Psoas muscle (tissue), 8 donors: Measurements from ENCODE around the gene KCNC4. TPM values are rescaled to one million over a fixed set of nuclear protein-coding genes. Genes with fewer than 3 reads are reported as not detected.

Experiments
- ATAC-seq, 4 donors: fragments of 200-7000 bp; cut with Tn5 transposase; one replicate each; pipeline ENCODE4 v1.9.1; 2020; ENCODE audit warnings: moderate library complexity in 3 of 4, mild to moderate bottlenecking in 2 of 4
- DNase-seq, 2 donors: peaks; one replicate each; pipeline ENCODE4 v3.0.0-alpha.2; 2020
- H3K27ac ChIP-seq: fragments of 200-600 bp; one replicate; pipeline ENCODE4 v1.8.0; 2022
- H3K27me3 ChIP-seq, 3 donors: fragments of 200-600 bp in 1 of 3; one replicate each; pipeline versions ENCODE4 v1.6.1 to v1.8.0; 2013 to 2022; ENCODE audit warnings: low read length in 2 of 3, mild to moderate bottlenecking in 2 of 3, moderate library complexity in 1 of 3; ENCODE audit not compliant: insufficient read depth in 3 of 3
- H3K36me3 ChIP-seq, 2 donors: fragments of 200-600 bp in 1 of 2; one replicate each; pipeline versions ENCODE4 v1.6.1 to v1.8.0; 2013 to 2022; ENCODE audit warnings: low read depth in 1 of 2, mild to moderate bottlenecking in 1 of 2, moderate library complexity in 1 of 2; ENCODE audit not compliant: insufficient read depth in 1 of 2
- H3K4me1 ChIP-seq: fragments of 200-600 bp; one replicate; pipeline ENCODE4 v1.8.0; 2022
- H3K4me3 ChIP-seq: fragments of 200-600 bp; one replicate; pipeline ENCODE4 v1.8.0; 2022; ENCODE audit warnings: mild to moderate bottlenecking
- H3K9me3 ChIP-seq: fragments of 200-600 bp; one replicate; pipeline ENCODE4 v1.8.0; 2022
- WGBS, 3 donors: extraction: QIAGEN DNeasy Blood & Tissue Kit; methylation state at CpG; one replicate each; pipeline versions ENCODE4 v1.1.6 to v1.1.7; 2013; 5-methylcytosine and 5-hydroxymethylcytosine counted together
- intact Hi-C, 2 donors: fragments of 100-400 bp; cut with DNase I; formaldehyde crosslinking; loops; one replicate each; pipeline versions ENCODE4 v1.11.0 to v1.14.2; 2022
- polyA plus RNA-seq, 3 donors: library from polyadenylated mRNA; stranded (reverse); fragments of 200-250 nt; gene quantifications; one replicate each; pipeline ENCODE4 v1.2.3, GENCODE V29; 2013
- total RNA-seq, 4 donors: library from RNA; stranded (reverse); fragmentation: NEBNext Ultra II Directional in 2 of 4; extraction: Animal tissue kit (Norgen Biotek cat#: 25700) in 2 of 4; gene quantifications; one replicate each; pipeline versions ENCODE4 v1.2.1 to v1.2.4, GENCODE V29; 2021 to 2023
- TF ChIP-seq, protein P1 (sequence below): fragments of 200-600 bp; IDR thresholded peaks from one replicate; pipeline ENCODE4 v1.8.0; 2022; ENCODE audit warnings: antibody characterized with exemption
- donor health status: healthy with polysubstance abuse.
- donor health status: DM: no; HTN: no; CAD: no; lungs with moderate emphysema.
- donor health status: Bipolar disorder and iron deficiency.
- donor health status: healthy.
- donor health status: DM: yes; HTN: yes; CAD: no.
- donor health status: DM: no; HTN: no; CAD: no.
- donor health status: DM: no; HTN: no; CAD: no.
- donor health status: DM: yes; HTN: yes; CAD: no.

The KCNC4 gene
- total and polyA plus RNA-seq, 7 donors: 2.4 to 14.5 (median 5.9) TPM

DNA sequence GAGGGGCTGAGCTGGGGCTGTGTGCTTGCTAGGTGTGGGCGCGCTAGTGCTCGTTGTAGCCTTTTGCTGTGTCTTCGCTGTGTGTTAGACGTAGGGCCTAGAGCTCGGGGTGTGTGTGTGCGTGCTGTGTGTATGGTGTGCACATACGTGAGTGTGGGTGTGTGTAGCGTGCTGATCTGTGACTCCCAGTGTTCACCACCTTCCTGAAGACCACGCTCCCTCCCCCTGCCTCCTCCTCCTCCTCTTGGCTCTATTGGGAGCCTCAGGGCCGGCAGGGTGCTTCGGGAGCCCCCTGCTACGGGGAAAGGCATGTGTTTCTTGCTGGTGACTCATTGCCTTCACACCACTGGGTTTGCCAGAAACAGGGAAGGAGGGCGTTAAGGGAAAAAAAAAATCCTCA lies 9.4 kb upstream of the KCNC4 start:
- no peak overlapping the region for H3K4me3 ChIP-seq
- no peaks in the 10 kb centered on the region for H3K4me1 ChIP-seq
- TF ChIP-seq, protein P1, sequence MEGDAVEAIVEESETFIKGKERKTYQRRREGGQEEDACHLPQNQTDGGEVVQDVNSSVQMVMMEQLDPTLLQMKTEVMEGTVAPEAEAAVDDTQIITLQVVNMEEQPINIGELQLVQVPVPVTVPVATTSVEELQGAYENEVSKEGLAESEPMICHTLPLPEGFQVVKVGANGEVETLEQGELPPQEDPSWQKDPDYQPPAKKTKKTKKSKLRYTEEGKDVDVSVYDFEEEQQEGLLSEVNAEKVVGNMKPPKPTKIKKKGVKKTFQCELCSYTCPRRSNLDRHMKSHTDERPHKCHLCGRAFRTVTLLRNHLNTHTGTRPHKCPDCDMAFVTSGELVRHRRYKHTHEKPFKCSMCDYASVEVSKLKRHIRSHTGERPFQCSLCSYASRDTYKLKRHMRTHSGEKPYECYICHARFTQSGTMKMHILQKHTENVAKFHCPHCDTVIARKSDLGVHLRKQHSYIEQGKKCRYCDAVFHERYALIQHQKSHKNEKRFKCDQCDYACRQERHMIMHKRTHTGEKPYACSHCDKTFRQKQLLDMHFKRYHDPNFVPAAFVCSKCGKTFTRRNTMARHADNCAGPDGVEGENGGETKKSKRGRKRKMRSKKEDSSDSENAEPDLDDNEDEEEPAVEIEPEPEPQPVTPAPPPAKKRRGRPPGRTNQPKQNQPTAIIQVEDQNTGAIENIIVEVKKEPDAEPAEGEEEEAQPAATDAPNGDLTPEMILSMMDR: no peak
- no peaks in the 10 kb centered on the region for H3K9me3 ChIP-seq
- no peak for ATAC-seq
- DNase-seq: no peak
- H3K27ac ChIP-seq: no peak overlapping the region
- intact Hi-C loops: loop anchor here in 1 of 2 donors (10.0 kb wide), 1 partner anchor 294 kb away; no protein-coding TSS in a partner anchor
- 64 to 71% (median 68%) methylated on average over 14 of the region's 14 CpGs for WGBS, 3 donors
- H3K36me3 ChIP-seq: no peaks in the 10 kb centered on the region
- H3K27me3 ChIP-seq: no peaks in the 10 kb centered on the region

DNA sequence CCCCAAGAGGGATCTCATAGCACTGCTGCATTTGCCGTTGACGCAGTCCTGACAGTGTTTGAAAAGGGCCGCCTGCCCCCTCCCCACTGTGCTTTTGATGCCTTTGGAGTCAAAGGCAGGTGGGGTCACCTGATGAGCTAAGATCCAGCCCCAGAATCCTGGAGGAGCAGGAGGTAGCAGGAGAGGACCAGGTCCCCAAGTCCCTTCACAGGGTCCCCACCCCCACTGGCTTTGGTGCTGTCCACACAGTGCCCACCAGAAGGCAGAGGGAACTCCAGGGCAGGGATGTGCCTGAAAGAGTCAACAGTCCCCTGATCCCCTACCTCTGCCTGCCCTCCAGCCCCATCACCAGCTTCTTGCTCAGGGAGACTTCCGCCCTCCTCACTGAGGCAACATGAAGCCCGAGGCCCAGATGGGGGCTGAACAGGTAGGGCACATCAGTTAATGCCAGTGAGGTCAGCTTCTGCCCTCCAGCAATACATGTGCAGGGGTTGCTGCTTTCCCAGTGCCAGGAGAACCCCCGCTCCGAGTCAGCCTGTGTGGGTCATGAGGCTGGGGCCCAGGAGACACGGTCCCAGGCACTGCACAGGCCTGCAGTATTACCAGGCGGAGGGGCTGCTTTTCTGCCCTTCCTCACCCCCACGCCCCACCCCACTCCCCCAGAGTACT lies 8.8 kb upstream of the KCNC4 start:
- intact Hi-C loops: loop anchor here in 1 of 2 donors (10.0 kb wide), 1 partner anchor 294 kb away; no protein-coding TSS in a partner anchor
- Histone ChIP-seq H3K27ac (no peak overlapping the region), H3K9me3 (no peaks in the 10 kb centered on the region), H3K27me3 (no peaks in the 10 kb centered on the region), H3K4me3 (no peak overlapping the region), H3K36me3 (no peaks in the 10 kb centered on the region), H3K4me1 (no peaks in the 10 kb centered on the region)
- ATAC-seq (no peak), DNase-seq (no peak)
- 83 to 87% (median 84%) methylated on average over 10 of the region's 10 CpGs for WGBS, 3 donors
- TF ChIP-seq, protein P1: no peak

DNA sequence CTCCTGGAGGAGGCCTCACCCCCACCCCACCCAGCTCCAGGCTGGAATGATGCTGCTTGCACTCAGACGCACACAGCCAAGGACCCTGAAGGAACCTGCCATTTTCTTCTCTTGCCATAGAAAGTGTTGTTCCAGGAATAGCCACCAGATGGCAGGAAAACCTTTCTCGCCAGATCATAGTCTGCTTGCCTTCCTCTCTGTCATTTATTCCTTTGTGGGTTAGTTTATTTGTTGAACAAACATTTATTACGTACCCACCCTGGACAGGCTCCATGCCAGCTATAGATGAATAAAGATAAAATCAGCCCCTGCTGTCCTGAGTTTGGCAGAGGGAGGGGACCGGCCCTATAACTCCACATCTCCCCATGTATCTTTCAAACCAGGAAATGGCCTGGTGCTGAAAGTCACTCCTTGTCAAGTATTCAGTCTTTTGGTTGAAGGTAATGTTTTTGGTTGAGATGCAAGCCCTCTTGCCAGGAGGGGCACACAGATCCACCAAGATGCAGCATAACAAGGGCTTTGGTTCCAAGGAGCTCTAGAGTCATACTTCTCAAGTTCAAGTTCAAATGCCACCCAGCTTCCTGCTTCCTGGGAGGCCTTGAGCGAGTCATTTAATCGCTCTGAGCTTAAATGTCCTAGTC lies 7.0 kb upstream of the KCNC4 start:
- DNase-seq (no peak), ATAC-seq (peak; percentile 58 to 83 (median 68))
- Histone ChIP-seq H3K36me3 (no peaks in the 10 kb centered on the region), H3K9me3 (no peaks in the 10 kb centered on the region), H3K27me3 (no peaks in the 10 kb centered on the region), H3K4me3 (no peak overlapping the region), H3K4me1 (no peaks in the 10 kb centered on the region), H3K27ac (no peak overlapping the region)
- TF ChIP-seq, protein P1: peak; percentile 89
- WGBS, 3 donors: 31 to 34% (median 33%) methylated on average over 6 of the region's 6 CpGs
- intact Hi-C loops: loop anchor here (1.0 to 10.0 kb wide), 3 partner anchors 109 to 292 kb away; no protein-coding TSS in a partner anchor

DNA sequence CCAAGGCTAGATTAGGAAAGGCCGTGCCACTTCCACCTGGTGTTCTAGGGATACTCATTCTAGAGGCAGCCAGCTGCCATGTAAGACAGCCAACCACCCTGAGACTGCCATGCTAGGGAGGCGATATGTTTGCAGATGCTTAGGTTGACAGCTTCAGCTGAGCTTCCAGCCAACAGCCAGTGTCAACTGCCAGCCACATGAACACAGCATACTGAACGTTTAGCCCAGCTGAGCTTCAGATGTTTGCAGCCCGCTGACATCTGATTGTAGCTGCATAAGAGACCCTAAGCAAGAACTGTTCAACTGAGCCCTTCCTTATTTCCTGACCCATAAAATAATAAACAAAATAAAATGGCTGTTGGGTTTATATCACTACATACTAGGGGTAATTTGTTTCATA lies 5.0 kb upstream of the KCNC4 start:
- H3K4me3 ChIP-seq: no peak overlapping the region
- H3K4me1 ChIP-seq: no peaks in the 10 kb centered on the region
- DNase-seq (no peak), ATAC-seq (no peak)
- H3K27me3 ChIP-seq: no peaks in the 10 kb centered on the region
- no peaks in the 10 kb centered on the region for H3K9me3 ChIP-seq
- TF ChIP-seq, protein P1: no peak
- H3K36me3 ChIP-seq: no peaks in the 10 kb centered on the region
- H3K27ac ChIP-seq: no peak overlapping the region
- intact Hi-C loops: loop anchor here in 1 of 2 donors (2.0 to 10.0 kb wide), 2 partner anchors 256 to 290 kb away; no protein-coding TSS in a partner anchor
- 54 to 78% (median 58%) methylated on average over 4 of the region's 4 CpGs for WGBS, 3 donors
